HG02759 (cell line): ENCODE data around the gene KIF3B.
"Not testable (repeated sequence)": the region's sequence is repeated elsewhere in the genome, so short reads cannot be mapped to it uniquely, and the experiment has no call there.

Source experiments
- ATAC-seq: cut with Tn5 transposase; IDR thresholded peaks from one replicate; pipeline ENCODE4 v1.9.1; 2021; ENCODE audit warnings: mild to moderate bottlenecking, moderate library complexity; ENCODE audit not compliant: unreplicated experiment

Gene KIF3B

DNA sequence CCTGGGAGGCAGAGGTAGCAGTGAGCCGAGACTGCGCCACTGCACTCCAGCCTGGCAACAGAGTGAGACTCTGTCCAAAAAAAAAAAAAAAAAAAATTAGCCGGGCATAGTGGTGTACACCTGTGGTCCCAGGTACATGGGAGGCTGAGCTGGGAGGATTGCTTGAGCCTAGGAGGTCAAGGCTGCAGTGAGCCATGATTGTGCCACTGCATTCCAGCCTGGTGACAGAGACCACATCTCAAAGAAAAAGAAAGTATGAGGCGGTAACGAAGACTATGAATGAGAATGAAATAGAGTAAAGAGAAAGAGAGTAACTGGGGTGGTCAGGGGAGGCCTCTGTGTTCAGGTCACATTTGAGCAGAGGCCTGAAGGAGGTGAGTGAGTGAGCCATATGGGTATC lies 31.2 kb upstream of the KIF3B start:
- not testable (repeated sequence) for ATAC-seq

DNA sequence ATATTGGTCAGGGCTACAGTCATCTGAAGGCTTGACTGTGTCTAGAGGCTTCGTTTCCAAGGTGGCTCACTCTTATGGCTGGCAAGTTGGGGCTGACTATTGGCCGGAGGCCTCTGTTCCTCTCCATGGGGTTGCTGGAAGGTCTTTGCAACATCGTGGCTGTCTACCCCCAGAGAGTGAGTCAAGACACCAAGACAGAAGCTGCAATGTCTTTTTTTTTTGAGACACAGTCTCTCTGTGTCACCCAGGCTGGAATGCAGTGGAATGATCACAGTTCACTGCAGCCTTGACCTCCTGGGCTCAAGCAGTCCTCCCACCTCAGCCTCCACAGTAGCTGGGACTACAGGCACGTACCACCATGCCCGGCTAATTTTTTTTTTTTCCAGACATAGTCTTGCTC lies 29.4 kb upstream of the KIF3B start:
- ATAC-seq: no peak

DNA sequence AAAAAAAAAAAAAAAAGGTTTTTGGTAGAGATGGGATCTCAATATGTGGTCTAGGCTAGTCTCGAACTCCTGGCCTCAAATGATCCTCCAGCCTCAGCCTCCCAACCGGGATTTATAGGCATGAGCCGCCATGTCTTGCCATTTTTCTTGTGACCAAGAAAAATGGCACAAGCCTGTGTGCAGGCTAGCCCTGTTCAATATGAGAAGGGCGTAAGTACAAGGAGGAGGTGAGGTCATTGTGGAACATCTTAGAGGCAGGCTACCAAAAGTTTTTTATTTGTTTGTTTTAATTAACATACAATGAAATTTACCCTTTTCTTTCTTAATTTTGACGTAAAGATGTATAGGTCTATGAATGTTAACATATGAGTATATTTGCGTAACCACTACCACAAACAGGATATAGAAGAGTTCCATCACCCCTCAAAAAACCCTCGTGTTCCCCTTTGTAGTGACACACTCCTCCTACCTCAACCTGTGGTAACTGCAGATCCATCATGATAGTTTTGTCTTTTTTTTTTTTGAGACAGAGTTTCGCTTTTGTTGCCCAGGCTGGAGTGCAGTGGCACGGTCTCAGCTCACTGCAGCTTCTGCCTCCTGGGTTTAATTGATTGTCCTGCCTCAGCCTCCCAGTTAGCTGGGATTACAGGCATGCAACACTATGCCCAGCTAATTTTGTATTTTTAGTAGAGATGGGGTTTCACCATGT lies 28.3 kb upstream of the KIF3B start:
- ATAC-seq: no peak

DNA sequence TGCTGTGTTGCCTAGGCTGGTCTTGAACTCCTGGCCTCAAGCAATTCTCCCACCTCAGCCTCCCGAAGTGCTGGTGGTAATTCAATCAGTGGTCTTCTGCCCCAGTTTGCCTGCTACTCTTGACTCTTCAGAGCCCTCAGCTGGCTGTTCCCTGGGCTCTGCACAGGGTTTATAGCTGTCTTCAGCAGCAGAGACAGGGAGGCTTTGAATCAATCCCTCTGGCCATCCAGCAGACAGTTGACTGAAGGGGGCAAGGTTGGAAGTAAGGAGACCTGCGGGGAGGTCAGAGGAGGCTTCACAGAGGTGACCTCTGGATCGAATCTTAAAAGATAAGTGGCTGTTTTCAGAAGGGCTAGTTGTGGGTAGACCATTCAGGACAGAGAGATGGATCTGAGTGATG lies 26.0 kb upstream of the KIF3B start:
- no peak for ATAC-seq

DNA sequence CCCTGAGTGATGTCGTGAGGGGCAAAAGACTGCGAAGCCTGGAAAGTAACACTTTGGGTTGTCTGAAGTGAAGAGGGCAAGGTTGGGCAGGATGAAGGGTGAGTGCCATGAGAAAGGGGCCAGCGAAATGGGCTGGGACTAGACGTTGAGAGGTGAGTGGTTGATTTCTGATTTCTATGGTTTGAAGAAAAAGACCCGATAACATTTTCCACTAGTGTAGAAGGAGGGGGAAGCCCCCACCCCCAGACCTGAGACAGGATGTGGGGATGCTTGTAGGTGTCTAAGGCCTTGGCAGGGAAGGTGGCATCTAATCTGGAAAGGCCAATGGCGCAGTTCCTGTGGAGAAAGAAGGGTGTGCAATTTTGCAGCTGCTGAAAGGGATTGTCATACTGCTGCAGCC lies 25.3 kb upstream of the KIF3B start:
- no peak for ATAC-seq

DNA sequence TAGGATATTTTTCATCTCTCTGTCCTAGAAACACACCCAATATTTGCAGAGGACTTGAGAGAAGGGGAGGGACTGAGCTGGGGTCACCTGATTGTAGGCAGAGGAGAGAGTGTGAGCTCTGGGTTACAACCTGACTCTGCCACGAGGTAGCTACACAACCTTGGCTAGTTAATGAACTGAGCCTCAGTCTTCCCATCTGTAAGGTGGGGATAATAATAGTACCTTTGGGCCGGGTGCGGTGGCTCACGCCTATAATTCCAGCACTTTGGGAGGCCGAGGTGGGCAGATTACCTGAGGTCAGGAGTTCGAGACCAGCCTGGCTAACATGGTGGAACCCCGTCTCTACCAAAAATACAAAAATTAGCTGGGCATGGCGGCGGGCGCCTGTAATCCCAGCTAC lies 16.5 kb upstream of the KIF3B start:
- ATAC-seq: not testable (repeated sequence)

DNA sequence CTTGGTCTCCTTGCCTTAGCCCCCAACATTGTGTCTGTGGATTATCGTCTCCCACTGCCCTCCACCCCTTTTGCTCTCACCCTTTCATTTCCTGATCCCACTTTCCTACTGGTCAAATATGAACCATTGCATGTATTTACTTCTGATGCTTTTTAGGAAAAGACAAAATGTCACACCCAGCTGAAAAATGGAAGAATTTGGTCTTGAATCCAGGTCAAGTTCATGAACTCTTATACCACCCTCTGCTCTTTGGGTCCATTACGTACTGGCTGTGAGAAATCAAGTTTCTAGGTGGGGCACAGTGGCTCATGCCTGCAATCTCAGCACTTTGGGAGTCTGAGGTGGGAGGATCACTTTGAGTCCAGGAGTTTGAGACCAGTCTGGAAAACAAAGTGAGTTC lies 15.8 kb upstream of the KIF3B start:
- no peak for ATAC-seq

DNA sequence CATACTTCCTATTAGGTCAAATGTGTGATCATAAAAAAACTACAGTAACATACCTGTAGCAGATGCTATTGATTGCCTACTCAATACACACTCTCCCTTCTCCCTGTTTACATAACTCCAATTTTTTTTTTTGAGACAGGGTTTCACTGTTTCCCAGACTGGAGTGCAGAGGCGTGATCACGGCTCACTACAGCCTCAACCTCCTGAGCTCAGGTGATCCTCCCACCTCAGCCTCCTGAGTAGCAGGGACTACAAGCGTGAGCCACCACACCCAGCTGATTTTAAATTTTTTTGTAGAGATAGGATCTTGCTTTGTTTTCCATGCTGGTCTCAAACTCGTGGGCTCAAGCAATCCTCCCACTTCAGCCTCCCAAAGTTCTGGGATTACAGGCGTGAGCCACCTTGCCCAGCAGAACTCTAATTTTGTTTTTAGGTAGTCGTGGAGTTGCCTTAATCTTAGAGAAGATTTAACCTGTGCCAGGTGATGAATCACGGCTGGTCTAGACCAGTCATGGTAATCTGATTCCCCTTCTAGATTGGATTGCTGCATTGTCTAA lies 14.0 kb upstream of the KIF3B start:
- no peak for ATAC-seq

DNA sequence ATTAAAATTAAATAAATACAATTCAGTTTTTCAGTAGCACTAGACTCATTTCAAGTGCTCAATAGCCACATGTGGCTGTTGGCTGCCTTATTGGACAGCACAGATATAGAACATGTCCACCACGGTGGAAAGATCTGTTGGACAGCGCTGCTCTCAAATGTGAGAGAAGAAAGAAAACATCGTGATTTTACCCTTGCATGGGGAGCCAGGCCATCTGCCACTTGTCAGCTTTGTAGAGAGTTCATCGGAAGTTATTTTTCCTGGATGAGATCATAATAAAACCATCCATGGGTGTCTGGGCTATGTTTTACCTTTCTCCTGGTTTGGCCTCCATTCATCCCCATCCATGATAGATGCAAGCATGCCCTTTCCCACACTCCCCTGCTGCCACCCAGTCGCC lies 5.8 kb upstream of the KIF3B start:
- no peak for ATAC-seq

DNA sequence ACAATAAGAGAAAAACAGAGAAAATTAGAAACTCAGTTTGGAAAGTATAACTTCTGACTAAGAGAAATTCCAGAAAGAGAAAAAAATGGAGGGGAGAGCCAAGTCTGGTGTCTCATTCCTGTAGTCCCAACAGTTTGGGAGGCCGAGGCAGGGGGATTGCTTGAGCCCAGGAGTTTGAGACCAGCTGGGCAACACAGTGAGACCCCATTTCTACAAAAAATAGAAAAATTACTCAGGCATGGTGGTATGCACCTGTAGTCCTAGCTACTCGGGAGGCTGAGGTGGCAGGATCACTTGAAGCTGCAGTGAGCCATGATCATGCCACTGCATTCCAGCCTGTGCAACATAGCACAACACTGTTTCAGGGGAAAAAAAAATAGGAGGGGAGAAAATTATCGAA lies 3.1 kb upstream of the KIF3B start:
- no peak for ATAC-seq

DNA sequence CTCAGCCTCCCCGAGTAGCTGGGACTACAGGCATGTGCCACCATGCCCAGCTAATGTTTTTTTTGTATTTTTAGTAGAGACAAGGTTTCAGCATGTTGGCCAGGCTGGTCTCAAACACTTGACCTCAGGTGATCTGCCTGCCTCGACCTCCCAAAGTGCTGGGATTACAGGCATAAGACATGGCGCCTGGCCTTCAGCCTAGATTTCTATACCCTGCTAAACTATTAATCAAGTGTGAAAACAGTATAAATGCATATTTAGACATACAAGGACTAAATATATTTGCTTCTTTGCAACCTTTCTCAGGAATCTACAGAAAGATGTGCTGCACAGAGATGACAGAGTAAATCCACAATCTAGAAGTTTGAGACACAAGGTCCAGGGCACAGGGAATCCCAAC lies 2.3 kb upstream of the KIF3B start:
- not testable (repeated sequence) for ATAC-seq

DNA sequence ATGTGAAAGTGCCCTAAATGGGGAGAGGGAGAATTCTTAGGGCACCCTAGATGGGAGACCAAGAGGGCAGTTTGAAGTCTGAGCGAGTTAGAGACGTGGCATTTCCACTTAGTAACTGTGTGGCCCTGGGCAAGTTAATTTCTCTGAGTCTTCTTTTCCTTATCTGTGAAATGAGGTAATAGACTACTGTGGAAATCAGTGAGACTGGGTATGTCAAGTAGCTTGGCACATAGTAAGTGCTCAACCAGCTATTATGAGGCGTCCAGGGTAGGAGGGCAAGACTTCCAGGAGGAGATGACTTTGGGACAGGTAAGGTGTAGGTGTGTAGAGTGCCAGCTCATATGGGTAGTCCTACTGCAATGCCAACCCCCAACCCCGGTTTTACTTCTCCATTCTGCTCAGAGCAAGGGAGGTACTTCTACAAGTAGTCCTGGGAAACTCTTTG lies 770 bp downstream of the KIF3B start:
- peak; percentile 65 for ATAC-seq

DNA sequence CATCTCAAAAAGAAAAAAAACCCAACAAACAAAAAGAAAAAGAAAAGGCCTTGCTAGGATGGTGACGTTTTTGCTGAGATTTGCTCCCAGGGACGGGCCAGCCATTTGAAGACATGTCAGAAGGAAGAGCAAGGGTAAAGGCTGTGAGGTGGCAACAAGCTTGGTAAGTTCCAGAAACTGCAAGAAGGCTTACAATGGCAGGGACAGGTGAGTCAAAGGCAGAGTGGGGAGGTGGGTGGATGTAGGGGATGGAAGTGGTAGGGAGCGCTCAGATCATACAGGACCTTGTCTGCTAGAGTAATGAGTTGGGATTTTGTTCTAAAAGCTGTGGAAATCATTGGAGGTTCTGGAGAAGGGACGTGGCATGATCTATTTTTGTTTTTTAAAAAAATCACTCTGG lies 4.3 kb downstream of the KIF3B start:
- ATAC-seq: no peak

DNA sequence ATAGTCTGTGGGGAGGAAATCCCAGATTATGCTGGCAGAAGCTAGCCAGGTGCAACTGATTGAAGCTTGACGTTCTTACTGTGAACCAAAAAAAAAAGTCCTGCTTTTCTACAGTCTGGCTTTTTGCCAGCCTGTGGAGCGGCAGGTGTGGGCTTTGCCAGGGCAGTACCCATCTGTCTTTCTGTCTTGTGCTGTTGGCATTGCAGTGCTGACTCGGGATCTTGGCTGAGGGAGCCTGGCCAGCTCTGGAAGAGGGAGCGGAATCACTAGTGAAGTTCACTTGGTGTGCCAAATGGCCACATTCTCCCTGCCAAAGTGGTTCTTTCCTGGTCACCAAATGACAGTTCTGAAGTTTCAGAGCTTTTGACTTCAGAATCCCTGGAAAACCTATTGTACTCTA lies 5.0 kb downstream of the KIF3B start:
- ATAC-seq: no peak

DNA sequence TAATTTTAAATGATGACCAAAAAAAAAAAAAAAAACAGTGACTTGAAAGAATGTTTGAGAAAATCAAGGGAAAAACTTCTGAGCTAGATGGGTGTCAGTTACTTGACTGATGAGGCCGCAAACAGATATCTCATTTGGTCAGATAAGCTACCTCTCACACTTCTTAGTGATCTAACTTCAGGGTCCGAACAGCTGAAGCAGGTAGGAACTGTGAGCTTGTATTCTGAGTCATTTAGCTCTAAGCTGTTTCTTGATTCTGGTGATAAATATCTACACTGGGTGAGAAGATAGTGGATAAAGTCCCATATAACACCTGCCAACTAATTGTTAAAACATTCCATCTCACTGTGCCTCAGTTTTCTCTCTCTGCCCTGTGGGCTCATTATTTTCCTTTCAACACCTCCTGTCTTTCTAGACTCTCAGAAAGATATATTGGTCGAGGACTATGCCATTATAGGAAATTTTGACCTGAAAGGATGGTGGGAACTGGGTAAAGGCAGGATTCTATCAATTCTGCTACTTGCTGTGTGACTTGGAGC lies 7.7 kb downstream of the KIF3B start:
- ATAC-seq: no peak

DNA sequence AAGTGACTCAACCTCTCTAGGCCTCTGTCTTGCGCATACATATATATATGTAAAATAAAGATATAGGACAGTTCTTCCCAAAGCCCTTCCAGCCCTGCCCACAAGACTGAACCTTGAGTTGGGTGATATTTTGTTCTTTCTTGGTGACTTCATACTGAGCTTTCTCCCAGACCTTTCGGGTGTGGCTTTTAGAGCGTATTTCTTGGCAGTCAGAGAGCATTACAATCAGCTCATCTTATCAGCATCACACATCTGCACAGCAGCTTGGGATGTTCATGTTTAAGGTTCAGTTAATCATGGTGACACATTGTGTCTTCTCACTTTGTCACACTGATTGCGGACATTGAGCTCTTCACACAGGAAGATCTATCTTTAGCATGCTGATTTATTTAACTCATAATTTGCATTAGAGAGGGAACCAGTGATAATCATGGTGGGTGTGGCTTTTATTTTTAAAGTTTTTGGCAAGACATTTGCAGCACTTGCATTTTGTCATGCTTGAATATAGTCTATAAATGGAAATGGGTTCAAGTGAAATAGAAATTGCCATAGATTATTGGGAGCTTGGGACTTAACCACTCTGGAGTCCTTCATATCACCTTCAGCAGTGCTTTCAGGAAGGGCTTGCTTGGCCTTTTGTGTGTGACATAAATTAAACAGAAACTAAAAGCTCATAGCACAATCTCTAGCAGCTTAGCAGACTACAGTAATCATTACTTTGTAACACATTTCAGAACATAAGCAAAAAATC lies 8.3 kb downstream of the KIF3B start:
- ATAC-seq: peak; percentile 82

DNA sequence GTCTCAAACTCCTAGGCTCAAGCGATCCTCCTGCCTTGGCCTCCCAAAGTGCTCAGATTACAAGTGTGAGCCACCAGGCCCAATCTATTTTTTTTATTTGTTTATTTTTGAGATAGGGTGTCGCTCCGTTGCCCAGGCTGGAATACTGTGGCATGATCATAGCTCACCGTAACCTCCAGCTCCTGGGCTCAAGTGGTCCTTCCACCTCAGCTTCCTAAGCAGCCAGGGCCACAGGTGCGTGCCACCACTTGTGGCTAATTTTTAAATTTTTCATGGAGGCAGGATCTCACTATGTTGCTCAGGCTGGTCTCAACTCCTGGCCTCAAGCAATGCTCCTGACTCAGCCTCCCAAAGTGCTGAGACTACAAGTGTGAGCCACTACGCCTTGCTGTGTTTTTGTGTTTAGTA lies 9.8 kb downstream of the KIF3B start:
- ATAC-seq: no peak

DNA sequence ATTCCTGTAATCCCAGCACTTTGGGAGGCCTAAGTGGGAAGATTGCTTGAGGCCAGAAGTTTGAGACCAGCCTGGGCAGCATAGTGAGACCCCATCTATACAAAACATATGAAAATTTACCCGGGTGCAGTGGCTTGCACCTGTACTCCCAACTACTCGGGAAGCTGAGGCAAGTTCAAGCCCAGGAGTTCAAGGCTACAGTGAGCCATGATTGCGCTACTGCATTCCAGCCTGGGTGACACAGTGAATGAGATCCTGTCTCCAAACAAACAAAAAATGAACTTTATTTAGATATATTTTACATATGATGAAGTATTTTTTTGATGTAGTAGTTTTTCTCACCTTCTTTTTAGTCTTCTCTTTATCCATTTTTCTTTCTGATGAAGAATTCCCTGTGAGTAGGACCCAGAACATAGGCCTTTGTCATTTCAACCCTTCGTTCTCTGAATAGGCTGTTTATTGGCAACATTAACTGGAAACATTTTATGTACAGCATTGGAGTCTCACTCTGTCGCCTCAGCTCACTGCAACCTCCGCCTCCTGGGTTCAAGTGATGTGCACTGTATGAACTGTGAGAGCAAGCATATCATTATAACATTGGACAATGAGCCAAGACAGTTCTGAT lies 10.9 kb downstream of the KIF3B start:
- no peak for ATAC-seq

DNA sequence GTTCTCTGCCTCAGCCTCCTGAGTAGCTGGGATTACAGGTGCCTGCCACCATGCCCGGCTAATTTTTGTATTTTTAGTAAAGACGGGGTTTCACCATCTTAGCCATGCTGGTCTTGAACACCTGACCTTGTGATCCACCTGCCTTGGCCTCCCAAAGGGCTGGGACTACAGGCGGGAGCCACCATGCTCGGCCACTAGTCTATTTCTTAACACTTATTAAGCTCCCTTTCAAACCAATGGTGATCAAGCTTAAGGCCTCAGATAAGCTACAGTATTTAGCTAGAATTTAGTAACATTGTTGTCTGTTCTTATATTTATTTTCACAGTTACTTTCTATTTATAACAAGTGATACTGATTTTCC lies 11.8 kb downstream of the KIF3B start:
- ATAC-seq: not testable (repeated sequence)

DNA sequence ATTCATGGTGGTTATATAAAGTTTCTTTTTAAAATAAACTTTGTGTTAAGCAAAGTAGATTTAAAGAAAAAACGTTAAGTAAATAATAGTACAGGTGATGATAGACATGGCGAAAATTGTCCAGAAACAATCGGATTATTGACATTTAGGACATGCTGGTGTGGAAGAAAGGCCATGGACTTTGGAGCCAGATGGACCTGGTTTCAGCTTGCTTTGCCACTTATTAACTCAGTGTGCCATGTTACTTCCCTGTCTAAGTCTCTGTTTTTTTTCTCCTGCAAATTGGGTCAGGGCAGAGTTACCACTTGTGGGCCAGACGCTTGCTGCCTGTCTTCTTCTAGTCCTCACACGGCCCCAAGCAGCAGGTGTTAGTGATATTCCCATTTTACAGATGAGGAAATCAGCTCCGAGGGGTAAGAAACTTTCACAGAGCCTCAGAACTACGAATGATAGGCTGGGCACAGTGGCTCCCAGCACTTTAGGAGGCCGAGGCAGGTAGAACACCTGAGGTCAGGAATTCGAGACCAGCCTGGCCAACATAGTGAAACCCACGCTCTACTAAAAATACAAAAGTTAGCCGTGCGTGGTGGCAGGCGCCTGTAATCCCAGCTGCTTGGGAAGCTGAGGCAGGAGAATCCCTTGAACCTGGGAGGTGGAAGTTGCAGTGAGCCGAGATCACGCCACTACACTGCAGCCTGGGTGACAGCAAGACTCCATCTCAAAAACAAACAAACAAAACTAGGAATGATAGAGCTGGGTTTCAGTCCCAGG lies 12.4 kb downstream of the KIF3B start:
- no peak for ATAC-seq

DNA sequence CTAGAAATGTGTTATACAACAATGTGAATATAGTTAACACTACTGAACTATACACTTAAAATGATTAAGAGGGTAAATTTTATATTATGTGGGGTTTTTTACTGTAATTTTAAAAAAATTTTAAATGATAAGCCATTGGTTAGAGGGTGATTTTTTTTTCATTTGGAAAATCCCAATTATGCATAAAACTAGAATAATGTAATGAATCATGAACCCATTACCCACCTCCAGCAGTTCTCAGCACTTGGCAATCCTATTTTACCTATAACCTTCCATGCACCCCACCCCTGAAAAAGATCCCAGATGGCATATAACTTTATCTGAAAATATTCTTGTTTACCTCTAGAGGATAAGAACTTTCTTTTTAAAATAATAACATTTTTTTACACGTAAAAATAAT lies 13.7 kb downstream of the KIF3B start:
- ATAC-seq: no peak
